DOHH2 (cell line): Measurements from ENCODE around the gene BCAR1.

Experiments used
- CTCF ChIP-seq: fragments of 200-600 bp; sonication (generic); IDR thresholded peaks from one replicate; pipeline ENCODE4 v1.5.1; 2014; ENCODE audit warnings: antibody characterized with exemption, mild to moderate bottlenecking, low read depth, low read length; ENCODE audit not compliant: poor library complexity, severe bottlenecking
- EZH2phosphoT487 ChIP-seq: fragments of 200-600 bp; sonication (generic); IDR thresholded peaks from 2 replicates; pipeline ENCODE4 v1.6.1; 2017; ENCODE audit warnings: borderline replicate concordance, mild to moderate bottlenecking, antibody characterized with exemption, low read length, moderate library complexity, mixed read lengths

GRCh38 chr16:75248142-75248535, 3.3 kb downstream of the BCAR1 start:
- TF ChIP-seq CTCF = no peak
- TF ChIP-seq EZH2phosphoT487 = no peak
